SU-DHL-6 (cell line): ENCODE results near the gene KISS1R.

ENCODE experiments used
- H2AFZ ChIP-seq: fragments of 200-600 bp; sonication (generic); 2 replicates; pipeline ENCODE4 v1.6.1; 2014; ENCODE audit warnings: low read depth, mild to moderate bottlenecking, moderate library complexity, mixed read lengths, antibody characterized with exemption, low read length; ENCODE audit not compliant: severe bottlenecking
- H3F3A ChIP-seq: fragments of 200-600 bp; shearing (Covaris generic); 2 replicates; pipeline ENCODE4 v1.6.0; 2016; ENCODE audit warnings: antibody characterized with exemption, mild to moderate bottlenecking; ENCODE audit not compliant: insufficient read depth
- H3K27ac ChIP-seq: fragments of 200-600 bp; sonication (generic); 2 replicates; pipeline ENCODE4 v1.5.1; 2016; ENCODE audit warnings: low read depth, mild to moderate bottlenecking, low read length, moderate library complexity, mixed read lengths
- H3K27me3 ChIP-seq: fragments of 200-600 bp; sonication (generic), shearing (Covaris generic); 2 replicates; pipeline ENCODE4 v1.6.0; 2014; ENCODE audit warnings: mild to moderate bottlenecking, low read length
- H3K36me3 ChIP-seq: fragments of 200-600 bp; sonication (generic); 2 replicates; pipeline ENCODE4 v1.6.1; 2014; ENCODE audit warnings: mild to moderate bottlenecking, low read length, mixed read lengths
- H3K4me2 ChIP-seq: fragments of 300-600, 200-600 bp; shearing (Covaris generic), sonication (generic); 2 replicates; pipeline ENCODE4 v1.6.0; 2014; ENCODE audit warnings: low read length, low read depth, mild to moderate bottlenecking; ENCODE audit not compliant: poor library complexity, severe bottlenecking
- H3K4me3 ChIP-seq: fragments of 200-600 bp; sonication (generic); 2 replicates; pipeline ENCODE4 v1.5.1; 2014; ENCODE audit warnings: antibody characterized with exemption, low read length, mild to moderate bottlenecking, mixed read lengths; ENCODE audit not compliant: insufficient read depth, poor library complexity, severe bottlenecking
- H3K79me2 ChIP-seq: fragments of 200-600 bp; sonication (generic); 2 replicates; pipeline ENCODE4 v1.6.1; 2014; ENCODE audit warnings: mild to moderate bottlenecking, low read length, moderate library complexity; ENCODE audit not compliant: insufficient read depth
- H3K9ac ChIP-seq: fragments of 200-600 bp; sonication (generic); 2 replicates; pipeline ENCODE4 v1.7.0; 2014; ENCODE audit warnings: mild to moderate bottlenecking, low read length
- H3K9me2 ChIP-seq: fragments of 200-600 bp; sonication (generic); replicated peaks from 2 replicates; pipeline ENCODE4 v1.6.1; 2014; ENCODE audit warnings: low read length; ENCODE audit not compliant: insufficient read depth
- H3K9me3 ChIP-seq: fragments of 200-600 bp; sonication (generic); 2 replicates; pipeline ENCODE4 v1.6.1; 2014; ENCODE audit warnings: low read length, mixed read lengths; ENCODE audit not compliant: insufficient read depth
- H4K20me1 ChIP-seq: fragments of 200-600 bp; sonication (generic); 2 replicates; pipeline ENCODE4 v1.6.1; 2014; ENCODE audit warnings: low read depth, mild to moderate bottlenecking, antibody characterized with exemption, low read length, moderate library complexity, mixed read lengths
- EZH2phosphoT487 ChIP-seq: fragments of 200-600 bp; sonication (generic), shearing (Covaris generic); conservative IDR thresholded peaks from 2 replicates; pipeline ENCODE4 v1.6.1; 2018; ENCODE audit warnings: mild to moderate bottlenecking, antibody characterized with exemption, low read length, moderate library complexity, mixed read lengths
- TF ChIP-seq, protein P1 (sequence below): fragments of 200-600 bp; sonication (generic); IDR thresholded peaks from one replicate; pipeline ENCODE4 v1.5.1; 2017; ENCODE audit warnings: antibody characterized with exemption, mild to moderate bottlenecking, low read length, moderate library complexity; ENCODE audit not compliant: insufficient read depth, poor library complexity, severe bottlenecking

Gene KISS1R

DNA sequence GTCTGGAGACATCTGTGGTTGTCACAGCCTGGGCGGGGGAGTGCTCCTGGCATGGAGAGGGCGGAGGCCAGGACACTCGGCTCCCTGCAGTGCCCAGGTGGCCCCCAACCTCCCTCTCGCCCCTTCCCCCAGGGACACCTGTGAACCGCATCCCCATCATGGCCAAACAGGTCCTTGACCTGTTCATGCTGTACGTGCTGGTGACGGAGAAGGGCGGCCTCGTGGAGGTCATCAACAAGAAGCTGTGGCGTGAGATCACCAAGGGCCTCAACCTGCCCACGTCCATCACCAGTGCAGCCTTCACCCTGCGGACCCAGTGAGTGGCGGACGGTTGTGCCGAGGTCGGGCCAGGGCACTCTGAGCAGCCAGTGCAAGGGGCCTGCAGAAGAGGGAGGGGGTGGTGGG lies 47.0 kb downstream of the KISS1R start:
- no peaks in the 10 kb centered on the region for H4K20me1 ChIP-seq
- no peaks in the 10 kb centered on the region for H3K9me3 ChIP-seq
- no peak overlapping the region for H3K27ac ChIP-seq
- TF ChIP-seq, protein P1, sequence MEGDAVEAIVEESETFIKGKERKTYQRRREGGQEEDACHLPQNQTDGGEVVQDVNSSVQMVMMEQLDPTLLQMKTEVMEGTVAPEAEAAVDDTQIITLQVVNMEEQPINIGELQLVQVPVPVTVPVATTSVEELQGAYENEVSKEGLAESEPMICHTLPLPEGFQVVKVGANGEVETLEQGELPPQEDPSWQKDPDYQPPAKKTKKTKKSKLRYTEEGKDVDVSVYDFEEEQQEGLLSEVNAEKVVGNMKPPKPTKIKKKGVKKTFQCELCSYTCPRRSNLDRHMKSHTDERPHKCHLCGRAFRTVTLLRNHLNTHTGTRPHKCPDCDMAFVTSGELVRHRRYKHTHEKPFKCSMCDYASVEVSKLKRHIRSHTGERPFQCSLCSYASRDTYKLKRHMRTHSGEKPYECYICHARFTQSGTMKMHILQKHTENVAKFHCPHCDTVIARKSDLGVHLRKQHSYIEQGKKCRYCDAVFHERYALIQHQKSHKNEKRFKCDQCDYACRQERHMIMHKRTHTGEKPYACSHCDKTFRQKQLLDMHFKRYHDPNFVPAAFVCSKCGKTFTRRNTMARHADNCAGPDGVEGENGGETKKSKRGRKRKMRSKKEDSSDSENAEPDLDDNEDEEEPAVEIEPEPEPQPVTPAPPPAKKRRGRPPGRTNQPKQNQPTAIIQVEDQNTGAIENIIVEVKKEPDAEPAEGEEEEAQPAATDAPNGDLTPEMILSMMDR = no peak
- TF ChIP-seq EZH2phosphoT487 = no peak
- H3K4me2 ChIP-seq = no peak overlapping the region
- no peaks in the 10 kb centered on the region for H3K27me3 ChIP-seq
- H2AFZ ChIP-seq = no peak overlapping the region
- no peak overlapping the region for H3K4me3 ChIP-seq
- H3K79me2 ChIP-seq = no peaks in the 10 kb centered on the region
- no peaks in the 10 kb centered on the region for H3K36me3 ChIP-seq
- H3K9me2 ChIP-seq = no peaks in the 10 kb centered on the region
- H3K9ac ChIP-seq = no peak overlapping the region
- no peaks in the 10 kb centered on the region for H3F3A ChIP-seq

DNA sequence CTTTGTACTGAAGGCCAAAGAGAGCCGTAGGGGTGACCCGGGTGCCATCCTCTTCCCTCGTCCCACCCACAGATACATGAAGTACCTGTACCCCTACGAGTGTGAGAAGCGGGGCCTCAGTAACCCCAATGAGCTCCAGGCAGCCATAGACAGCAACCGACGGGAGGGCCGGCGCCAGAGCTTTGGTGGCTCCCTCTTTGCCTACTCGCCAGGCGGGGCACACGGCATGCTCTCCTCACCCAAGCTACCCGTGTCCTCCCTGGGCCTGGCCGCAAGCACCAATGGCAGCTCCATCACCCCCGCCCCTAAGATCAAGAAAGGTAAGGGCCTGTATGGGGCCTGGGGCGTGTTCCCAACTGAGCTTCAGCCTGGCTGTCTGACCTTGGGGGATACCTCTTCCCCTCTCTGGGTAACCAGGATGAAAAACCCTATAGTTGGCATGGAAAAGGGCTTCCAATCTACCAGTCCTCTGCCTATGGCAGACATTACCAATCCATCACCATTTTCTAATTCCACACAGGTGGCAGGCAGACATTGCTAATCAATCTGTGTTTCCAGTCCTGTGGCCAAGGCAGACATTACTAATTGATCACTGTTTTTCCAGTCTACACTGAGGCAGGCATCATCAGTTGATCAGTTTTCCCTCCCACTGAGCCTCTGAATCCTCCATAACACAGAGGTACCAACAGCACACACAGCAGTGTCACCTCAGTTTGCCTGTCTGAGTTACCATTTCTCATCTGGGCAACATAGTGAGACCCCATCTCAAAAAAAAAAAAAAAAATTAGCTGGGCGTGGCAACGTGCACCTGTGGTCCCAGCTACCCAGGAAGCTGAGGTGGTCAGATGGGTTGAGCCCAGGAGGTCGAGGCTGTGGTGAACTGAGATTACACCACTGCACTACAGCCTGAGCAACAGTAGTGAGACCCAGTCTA lies 47.9 kb downstream of the KISS1R start:
- Histone ChIP-seq H3K36me3 (no peaks in the 10 kb centered on the region), H3K9me2 (no peaks in the 10 kb centered on the region), H3K27ac (no peak overlapping the region), H3K79me2 (no peaks in the 10 kb centered on the region), H3K4me2 (no peak overlapping the region), H3K27me3 (no peaks in the 10 kb centered on the region), H3K9ac (no peak overlapping the region), H3K9me3 (no peaks in the 10 kb centered on the region), H4K20me1 (no peaks in the 10 kb centered on the region), H3K4me3 (no peak overlapping the region), H3F3A (no peaks in the 10 kb centered on the region), H2AFZ (no peak overlapping the region)
- TF ChIP-seq, protein P1 = no peak
- TF ChIP-seq EZH2phosphoT487 = no peak

DNA sequence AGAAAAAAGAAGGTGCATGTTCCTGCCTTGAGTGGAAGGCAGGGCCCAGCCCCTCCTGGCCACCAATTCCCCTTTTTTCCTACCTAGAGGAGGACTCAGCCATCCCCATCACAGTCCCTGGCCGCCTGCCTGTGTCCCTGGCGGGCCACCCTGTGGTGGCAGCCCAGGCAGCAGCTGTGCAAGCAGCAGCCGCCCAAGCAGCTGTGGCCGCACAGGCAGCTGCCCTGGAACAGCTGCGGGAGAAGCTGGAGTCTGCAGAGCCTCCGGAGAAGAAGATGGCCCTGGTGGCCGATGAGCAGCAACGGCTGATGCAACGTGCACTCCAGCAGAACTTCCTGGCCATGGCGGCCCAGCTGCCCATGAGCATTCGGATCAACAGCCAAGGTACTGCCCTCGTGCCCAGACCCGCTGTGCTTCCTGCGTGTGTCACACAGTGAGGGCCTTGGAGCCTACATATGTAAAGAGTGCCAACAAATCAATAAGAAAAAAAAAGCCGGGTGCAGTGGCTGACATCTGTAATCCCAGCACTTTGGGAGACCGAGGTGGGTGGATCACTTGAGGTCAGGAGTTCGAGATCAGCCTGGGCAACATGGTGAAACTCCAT lies 49.5 kb downstream of the KISS1R start:
- no peak overlapping the region for H2AFZ ChIP-seq
- H3K36me3 ChIP-seq = no peaks in the 10 kb centered on the region
- no peak overlapping the region for H3K9ac ChIP-seq

More for the DNA sequence above, 49.5 kb downstream of the KISS1R start:
- no peaks in the 10 kb centered on the region for H3K79me2 ChIP-seq
- peaks cover 6% of the 10 kb centered on the region; the same call in 1 of the 2 replicates for H3K9me3 ChIP-seq
- no peak overlapping the region for H3K27ac ChIP-seq
- H3K27me3 ChIP-seq = no peaks in the 10 kb centered on the region
- H3K4me2 ChIP-seq = no peak overlapping the region
- no peak overlapping the region for H3K4me3 ChIP-seq
- H3F3A ChIP-seq = no peaks in the 10 kb centered on the region
- no peaks in the 10 kb centered on the region for H4K20me1 ChIP-seq
- TF ChIP-seq, protein P1 = no peak
- no peak for TF ChIP-seq EZH2phosphoT487
- H3K9me2 ChIP-seq = no peaks in the 10 kb centered on the region
